ENCODE data around the gene SBF1.
A peak's percentile ranks its signal among the peaks of the same experiment; 100 is the strongest.

SBF1 gene

GRCh38 chr22:50506611-50507420, 32.0 kb upstream of the SBF1 start:
- TF ChIP-seq SNAI2 (CRISPR knock-in tag; IDR thresholded peaks at IDR 0.05) (no peak), CREB5 (CRISPR knock-in tag; IDR thresholded peaks at IDR 0.05; ENCODE audit: low read depth) (no peak), RARB (CRISPR knock-in tag; IDR thresholded peaks at IDR 0.05) (no peak), ESRRG (CRISPR knock-in tag; IDR thresholded peaks at IDR 0.05) (no peak), PATZ1 (CRISPR knock-in tag; IDR thresholded peaks at IDR 0.05; ENCODE audit: borderline replicate concordance) (no peak), PPARA (CRISPR knock-in tag; IDR thresholded peaks at IDR 0.05; ENCODE audit: borderline replicate concordance) (no peak), POU6F1 (CRISPR knock-in tag; IDR thresholded peaks at IDR 0.05; ENCODE audit: borderline replicate concordance, low read depth) (no peak), TSHZ2 (CRISPR knock-in tag; IDR thresholded peaks at IDR 0.05) (no peak), TOX (CRISPR knock-in tag; IDR thresholded peaks at IDR 0.05; ENCODE audit: borderline replicate concordance) (no peak), GLIS3 (CRISPR knock-in tag; IDR thresholded peaks at IDR 0.05) (no peak), BACH2 (CRISPR knock-in tag; IDR thresholded peaks at IDR 0.05; ENCODE audit: borderline replicate concordance) (no peak), ISL1 (CRISPR knock-in tag; IDR thresholded peaks at IDR 0.05) (no peak)
- peak; percentile 41 for ATAC-seq

GRCh38 chr22:50505776-50506610, 31.2 kb upstream of the SBF1 start:
- ATAC-seq = no peak
- TF ChIP-seq TCF4 (CRISPR knock-in tag; IDR thresholded peaks at IDR 0.05; ENCODE audit: borderline replicate concordance) (no peak), ZNF70 (CRISPR knock-in tag; IDR thresholded peaks at IDR 0.05) (no peak), ZFP3 (CRISPR knock-in tag; IDR thresholded peaks at IDR 0.05) (no peak), ZNF8 (CRISPR knock-in tag; IDR thresholded peaks at IDR 0.05) (no peak), PATZ1 (CRISPR knock-in tag; IDR thresholded peaks at IDR 0.05; ENCODE audit: borderline replicate concordance) (no peak), OSR1 (CRISPR knock-in tag; IDR thresholded peaks at IDR 0.05) (no peak), PPARA (CRISPR knock-in tag; IDR thresholded peaks at IDR 0.05; ENCODE audit: borderline replicate concordance) (no peak), CSDC2 (CRISPR knock-in tag; IDR thresholded peaks at IDR 0.05) (no peak), ESRRG (CRISPR knock-in tag; IDR thresholded peaks at IDR 0.05) (no peak), ARNTL (CRISPR knock-in tag; IDR thresholded peaks at IDR 0.05; ENCODE audit: borderline replicate concordance, low read depth) (no peak)

Measured in SK-N-SH treated with all-trans-retinoic acid at 6 μM for 48 hours (cell line).